Liver (tissue), 9 donors: ENCODE data around the gene MRPL41. TPM values are rescaled to one million over a fixed set of nuclear protein-coding genes. Genes with fewer than 3 reads are reported as not detected.
"Not testable (repeated sequence)": the region's sequence is repeated elsewhere in the genome, so short reads cannot be mapped to it uniquely, and the experiment has no call there.

Source experiments
- DNase-seq: peaks from one replicate; pipeline ENCODE4 v3.0.0-alpha.2; 2017; ENCODE audit warnings: low spot score
- H3K27ac ChIP-seq, 2 donors: one replicate each; pipeline ENCODE4 v1.7.0; 2013; ENCODE audit warnings: inconsistent platforms in 2 of 2, low read length in 2 of 2, control low read depth in 1 of 2, low read depth in 1 of 2, mild to moderate bottlenecking in 1 of 2
- H3K27me3 ChIP-seq, 4 donors: one replicate each; pipeline versions ENCODE4 v1.6.1 to v1.7.0; 2013; ENCODE audit warnings: low read length in 3 of 4, inconsistent platforms in 1 of 4, mild to moderate bottlenecking in 1 of 4, moderate library complexity in 1 of 4; ENCODE audit not compliant: control insufficient read depth in 4 of 4, insufficient read depth in 4 of 4
- H3K36me3 ChIP-seq, 4 donors: one replicate each; pipeline versions ENCODE4 v1.6.1 to v1.7.0; 2013; ENCODE audit warnings: low read length in 3 of 4, mild to moderate bottlenecking in 3 of 4, low read depth in 1 of 4, moderate library complexity in 1 of 4; ENCODE audit not compliant: control insufficient read depth in 4 of 4, insufficient read depth in 3 of 4
- H3K4me1 ChIP-seq, 4 donors: one replicate each; pipeline versions ENCODE4 v1.6.1 to v1.7.0; 2013; ENCODE audit warnings: low read length in 3 of 4, mild to moderate bottlenecking in 3 of 4, moderate library complexity in 1 of 4; ENCODE audit not compliant: control insufficient read depth in 4 of 4, insufficient read depth in 4 of 4
- H3K4me3 ChIP-seq, 3 donors: one replicate each; pipeline versions ENCODE4 v1.6.1 to v1.7.0; 2013; ENCODE audit warnings: low read length in 3 of 3, control low read depth in 1 of 3, low read depth in 1 of 3, mild to moderate bottlenecking in 1 of 3
- H3K9ac ChIP-seq, 2 donors: one replicate each; pipeline ENCODE4 v1.7.0; 2013; ENCODE audit warnings: low read length in 2 of 2, mild to moderate bottlenecking in 2 of 2, moderate library complexity in 2 of 2, control low read depth in 1 of 2, low read depth in 1 of 2
- H3K9me3 ChIP-seq, 4 donors: one replicate each; pipeline versions ENCODE4 v1.6.1 to v1.7.0; 2013; ENCODE audit warnings: low read length in 3 of 4; ENCODE audit not compliant: control insufficient read depth in 4 of 4
- EGR1 ChIP-seq, 2 donors: IDR thresholded peaks; 2 replicates each; pipeline ENCODE4 v1.6.1; 2016 to 2018; ENCODE audit warnings: antibody characterized with exemption in 2 of 2, low read depth in 2 of 2
- FOXA1 ChIP-seq: IDR thresholded peaks from 2 replicates; pipeline ENCODE4 v1.6.1; 2016; ENCODE audit warnings: antibody characterized with exemption
- FOXA2 ChIP-seq: IDR thresholded peaks from 2 replicates; pipeline ENCODE4 v1.6.1; 2016; ENCODE audit warnings: antibody characterized with exemption
- GABPA ChIP-seq, 2 donors: IDR thresholded peaks in 1 of 2; conservative IDR thresholded peaks in 1 of 2; 2 replicates each; pipeline ENCODE4 v1.6.1; 2016; ENCODE audit warnings: antibody characterized with exemption in 2 of 2, mild to moderate bottlenecking in 1 of 2, moderate library complexity in 1 of 2
- HNF4A ChIP-seq, 2 donors: conservative IDR thresholded peaks; 2 replicates each; pipeline ENCODE4 v1.6.1; 2016; ENCODE audit warnings: antibody characterized with exemption in 2 of 2, mild to moderate bottlenecking in 2 of 2
- HNF4G ChIP-seq: IDR thresholded peaks from 2 replicates; pipeline ENCODE4 v1.6.1; 2016; ENCODE audit warnings: antibody characterized with exemption
- JUND ChIP-seq, 2 donors: IDR thresholded peaks; 2 replicates each; pipeline ENCODE4 v1.6.1; 2016; ENCODE audit warnings: antibody characterized with exemption in 2 of 2
- NR2F2 ChIP-seq: IDR thresholded peaks from 2 replicates; pipeline ENCODE4 v1.6.1; 2016; ENCODE audit warnings: antibody characterized with exemption
- RAD21 ChIP-seq, 2 donors: IDR thresholded peaks; 2 replicates each; pipeline ENCODE4 v1.6.1; 2016; ENCODE audit warnings: antibody characterized with exemption in 2 of 2, mild to moderate bottlenecking in 2 of 2
- RXRA ChIP-seq, 2 donors: IDR thresholded peaks; 2 replicates each; pipeline ENCODE4 v1.6.1; 2017 to 2018; ENCODE audit warnings: antibody characterized with exemption in 2 of 2, mild to moderate bottlenecking in 1 of 2
- SP1 ChIP-seq: IDR thresholded peaks from 2 replicates; pipeline ENCODE4 v1.6.1; 2018; ENCODE audit warnings: antibody characterized with exemption, mild to moderate bottlenecking
- TAF1 ChIP-seq: conservative IDR thresholded peaks from 2 replicates; pipeline ENCODE4 v1.6.1; 2016; ENCODE audit warnings: antibody characterized with exemption, mild to moderate bottlenecking
- YY1 ChIP-seq: IDR thresholded peaks from 2 replicates; pipeline ENCODE4 v1.6.1; 2016; ENCODE audit warnings: antibody characterized with exemption, mild to moderate bottlenecking
- WGBS: extraction: QIAGEN DNeasy Blood & Tissue Kit; methylation state at CpG from one replicate; pipeline ENCODE4 v1.1.7; 2013; 5-methylcytosine and 5-hydroxymethylcytosine counted together
- polyA plus RNA-seq, 2 donors: library from polyadenylated mRNA; stranded (reverse) in 1 of 2; unstranded in 1 of 2; fragments of 200-250 nt in 1 of 2; fragments of >200 nt in 1 of 2; fragmentation: Nextera tagmentation in 1 of 2; extraction: Ambion mirVana in 1 of 2; gene quantifications; one replicate each; pipeline versions ENCODE4 v1.2.1 to v1.2.3, GENCODE V29; 2013 to 2015
- total RNA-seq, 2 donors: library from RNA; depleted of rRNA; stranded (reverse); fragments of >200 nt; gene quantifications; one replicate each; pipeline ENCODE4 v1.2.3, GENCODE V29; 2014
- TF ChIP-seq, protein P1 (sequence below): IDR thresholded peaks from 2 replicates; pipeline ENCODE4 v1.6.1; 2016; ENCODE audit warnings: antibody characterized with exemption
- TF ChIP-seq, protein P2 (sequence below): fragments of 150-350 bp; IDR thresholded peaks from 2 replicates; pipeline ENCODE4 v1.5.1; 2017; ENCODE audit warnings: improper control_type of control experiment, low read depth, low read length; ENCODE audit not compliant: missing input control
- TF ChIP-seq, protein P3 (sequence below): IDR thresholded peaks from 2 replicates; pipeline ENCODE4 v1.6.1; 2016; ENCODE audit warnings: antibody characterized with exemption
- TF ChIP-seq, protein P4 (sequence below): IDR thresholded peaks from 2 replicates; pipeline ENCODE4 v1.6.1; 2016; ENCODE audit warnings: antibody characterized with exemption
- donor health status: healthy.
- donor health status: healthy.
- donor health status: healthy.
- donor health status: healthy.
- donor health status: healthy.

Gene MRPL41
- total and polyA plus RNA-seq, 4 donors = 31.7 to 120 (median 49.3) TPM

DNA sequence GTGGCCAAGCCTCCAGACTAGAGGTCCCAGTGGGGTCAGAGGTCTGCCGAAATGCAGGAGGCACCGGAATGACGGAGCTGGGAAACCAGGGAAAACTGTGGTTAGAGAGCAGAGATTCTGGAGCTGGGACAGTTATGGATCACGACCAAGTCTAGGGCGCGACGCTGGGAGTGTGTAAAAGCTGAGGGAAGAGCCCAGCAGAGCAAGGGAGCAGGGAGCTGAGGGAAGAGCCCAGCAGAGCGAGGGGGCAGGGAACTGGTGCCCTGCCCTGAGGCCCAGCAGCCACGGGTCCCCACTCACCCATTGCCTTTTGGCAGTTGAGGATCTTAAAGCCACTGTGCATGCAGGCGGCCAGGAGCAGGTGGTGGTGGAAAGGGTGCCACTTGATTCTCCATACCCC lies 12.5 kb downstream of the MRPL41 start:
- peaks cover 6 to 16% (median 12%) of the 10 kb centered on the region in 4 donors for H3K36me3 ChIP-seq
- TF ChIP-seq HNF4G = no peak
- TF ChIP-seq, protein P1, sequence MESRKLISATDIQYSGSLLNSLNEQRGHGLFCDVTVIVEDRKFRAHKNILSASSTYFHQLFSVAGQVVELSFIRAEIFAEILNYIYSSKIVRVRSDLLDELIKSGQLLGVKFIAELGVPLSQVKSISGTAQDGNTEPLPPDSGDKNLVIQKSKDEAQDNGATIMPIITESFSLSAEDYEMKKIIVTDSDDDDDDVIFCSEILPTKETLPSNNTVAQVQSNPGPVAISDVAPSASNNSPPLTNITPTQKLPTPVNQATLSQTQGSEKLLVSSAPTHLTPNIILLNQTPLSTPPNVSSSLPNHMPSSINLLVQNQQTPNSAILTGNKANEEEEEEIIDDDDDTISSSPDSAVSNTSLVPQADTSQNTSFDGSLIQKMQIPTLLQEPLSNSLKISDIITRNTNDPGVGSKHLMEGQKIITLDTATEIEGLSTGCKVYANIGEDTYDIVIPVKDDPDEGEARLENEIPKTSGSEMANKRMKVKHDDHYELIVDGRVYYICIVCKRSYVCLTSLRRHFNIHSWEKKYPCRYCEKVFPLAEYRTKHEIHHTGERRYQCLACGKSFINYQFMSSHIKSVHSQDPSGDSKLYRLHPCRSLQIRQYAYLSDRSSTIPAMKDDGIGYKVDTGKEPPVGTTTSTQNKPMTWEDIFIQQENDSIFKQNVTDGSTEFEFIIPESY = no peak
- TF ChIP-seq JUND (IDR thresholded peaks at IDR 0.05) = no peak
- TF ChIP-seq SP1 = no peak
- TF ChIP-seq, protein P2, sequence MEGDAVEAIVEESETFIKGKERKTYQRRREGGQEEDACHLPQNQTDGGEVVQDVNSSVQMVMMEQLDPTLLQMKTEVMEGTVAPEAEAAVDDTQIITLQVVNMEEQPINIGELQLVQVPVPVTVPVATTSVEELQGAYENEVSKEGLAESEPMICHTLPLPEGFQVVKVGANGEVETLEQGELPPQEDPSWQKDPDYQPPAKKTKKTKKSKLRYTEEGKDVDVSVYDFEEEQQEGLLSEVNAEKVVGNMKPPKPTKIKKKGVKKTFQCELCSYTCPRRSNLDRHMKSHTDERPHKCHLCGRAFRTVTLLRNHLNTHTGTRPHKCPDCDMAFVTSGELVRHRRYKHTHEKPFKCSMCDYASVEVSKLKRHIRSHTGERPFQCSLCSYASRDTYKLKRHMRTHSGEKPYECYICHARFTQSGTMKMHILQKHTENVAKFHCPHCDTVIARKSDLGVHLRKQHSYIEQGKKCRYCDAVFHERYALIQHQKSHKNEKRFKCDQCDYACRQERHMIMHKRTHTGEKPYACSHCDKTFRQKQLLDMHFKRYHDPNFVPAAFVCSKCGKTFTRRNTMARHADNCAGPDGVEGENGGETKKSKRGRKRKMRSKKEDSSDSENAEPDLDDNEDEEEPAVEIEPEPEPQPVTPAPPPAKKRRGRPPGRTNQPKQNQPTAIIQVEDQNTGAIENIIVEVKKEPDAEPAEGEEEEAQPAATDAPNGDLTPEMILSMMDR = no peak
- TF ChIP-seq TAF1 = no peak
- no peak for TF ChIP-seq GABPA (IDR thresholded peaks at IDR 0.05 in 1 of 2, conservative IDR thresholded peaks at IDR 0.05 in 1 of 2)
- no peak for TF ChIP-seq RAD21 (IDR thresholded peaks at IDR 0.05)
- no peak for TF ChIP-seq NR2F2
- TF ChIP-seq RXRA (IDR thresholded peaks at IDR 0.05) = no peak
- TF ChIP-seq YY1 = no peak
- TF ChIP-seq, protein P3, sequence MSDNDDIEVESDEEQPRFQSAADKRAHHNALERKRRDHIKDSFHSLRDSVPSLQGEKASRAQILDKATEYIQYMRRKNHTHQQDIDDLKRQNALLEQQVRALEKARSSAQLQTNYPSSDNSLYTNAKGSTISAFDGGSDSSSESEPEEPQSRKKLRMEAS = no peak
- no peak for TF ChIP-seq HNF4A (conservative IDR thresholded peaks at IDR 0.05)
- TF ChIP-seq, protein P4, sequence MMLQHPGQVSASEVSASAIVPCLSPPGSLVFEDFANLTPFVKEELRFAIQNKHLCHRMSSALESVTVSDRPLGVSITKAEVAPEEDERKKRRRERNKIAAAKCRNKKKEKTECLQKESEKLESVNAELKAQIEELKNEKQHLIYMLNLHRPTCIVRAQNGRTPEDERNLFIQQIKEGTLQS = no peak
- no peak for TF ChIP-seq FOXA2
- TF ChIP-seq FOXA1 = no peak
- TF ChIP-seq EGR1 (IDR thresholded peaks at IDR 0.05; ENCODE audit: low read depth in 2 of 2) = no peak
- no peak overlapping the region for H3K9ac ChIP-seq
- H3K4me1 ChIP-seq = peaks cover 3 to 9% (median 6%) of the 10 kb centered on the region in 4 donors
- no peaks in the 10 kb centered on the region for H3K9me3 ChIP-seq
- H3K27ac ChIP-seq = no peak overlapping the region
- no peaks in the 10 kb centered on the region for H3K27me3 ChIP-seq
- 93% methylated on average over 10 of the region's 10 CpGs for whole genome bisulfite sequencing
- no peak overlapping the region for H3K4me3 ChIP-seq
- DNase-seq = no peak

DNA sequence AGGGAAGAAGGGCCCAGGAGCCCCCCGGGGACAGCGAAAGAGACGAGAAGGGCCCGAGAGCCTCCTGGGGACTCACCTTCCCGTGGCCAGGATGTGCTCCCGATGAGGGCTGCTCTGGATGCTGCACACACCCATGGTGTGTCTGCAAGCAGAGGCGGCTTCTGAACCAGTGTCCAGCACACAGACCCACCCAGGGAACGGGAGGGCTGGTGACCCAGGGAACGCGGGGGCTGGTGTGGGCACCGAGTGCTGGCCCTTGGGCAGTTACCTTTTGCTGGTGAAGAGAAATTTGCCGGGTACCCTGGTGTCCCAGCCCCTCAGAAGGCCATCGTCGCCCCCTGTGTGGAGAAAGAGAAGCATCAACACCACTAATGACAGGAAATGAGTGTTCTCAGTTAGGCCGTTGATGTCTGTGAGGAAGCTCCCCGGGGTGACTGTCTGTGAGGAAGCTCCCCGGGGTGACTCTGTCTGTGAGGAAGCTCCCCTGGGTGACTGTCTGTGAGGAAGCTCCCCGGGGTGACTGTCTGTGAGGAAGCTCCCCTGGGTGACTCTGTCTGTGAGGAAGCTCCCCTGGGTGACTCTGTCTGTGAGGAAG lies 13.2 kb downstream of the MRPL41 start:
- 92% methylated on average over 17 of the region's 18 CpGs for WGBS
- H3K27ac ChIP-seq = no peak overlapping the region

DNA sequence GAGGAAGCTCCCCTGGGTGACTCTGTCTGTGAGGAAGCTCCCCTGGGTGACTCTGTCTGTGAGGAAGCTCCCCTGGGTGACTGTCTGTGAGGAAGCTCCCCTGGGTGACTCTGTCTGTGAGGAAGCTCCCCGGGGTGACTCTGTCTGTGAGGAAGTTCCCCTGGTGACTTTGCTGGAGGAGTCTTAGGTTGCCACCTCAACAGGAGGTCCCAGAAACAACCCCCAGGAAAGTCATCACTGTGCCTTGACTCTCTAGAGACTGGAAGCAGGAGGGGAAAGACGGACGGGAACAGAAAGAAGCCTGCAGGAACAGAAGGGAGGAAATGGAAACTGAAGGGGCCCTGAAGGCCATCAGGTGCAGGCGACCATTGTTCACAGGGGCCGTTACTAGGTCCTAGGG lies 16.8 kb downstream of the MRPL41 start:
- H3K4me3 ChIP-seq, H3K9me3 ChIP-seq, H3K27ac ChIP-seq, DNase-seq, H3K27me3 ChIP-seq, H3K9ac ChIP-seq, H3K4me1 ChIP-seq: not testable (repeated sequence)
- H3K36me3 ChIP-seq = peaks cover 12 to 27% (median 15%) of the 10 kb centered on the region in 4 donors
- WGBS = 90% methylated on average over 5 of the region's 5 CpGs

More for the DNA sequence above, 13.2 kb downstream of the MRPL41 start:
- TF ChIP-seq SP1 (no peak), HNF4A (conservative IDR thresholded peaks at IDR 0.05) (no peak), NR2F2 (no peak)
- TF ChIP-seq, protein P1 = no peak
- Histone ChIP-seq H3K36me3 (peaks cover 6 to 16% (median 10%) of the 10 kb centered on the region in 4 donors), H3K27me3 (no peaks in the 10 kb centered on the region), H3K4me1 (peaks cover 3 to 9% (median 5%) of the 10 kb centered on the region in 4 donors), H3K4me3 (no peak overlapping the region), H3K9me3 (no peaks in the 10 kb centered on the region), H3K9ac (no peak overlapping the region)
- DNase-seq = no peak
